ENCODE measurements around the gene DUOX2. TPM values are rescaled to one million over a fixed set of nuclear protein-coding genes. Genes with fewer than 3 reads are reported as not detected.
"Not testable (repeated sequence)": the region's sequence is repeated elsewhere in the genome, so short reads cannot be mapped to it uniquely, and the experiment has no call there.

DUOX2 gene
- total RNA-seq, 3 donors from 2014 or later: 0.05 to 0.11 (median 0.10) TPM

GRCh38 chr15:45105586-45105985 is 8.4 kb downstream of the DUOX2 start:
- H3K9me3 Mint-ChIP-seq: no peaks in the 10 kb centered on the region
- no peaks in the 10 kb centered on the region for H3K4me1 Mint-ChIP-seq (ENCODE audit: low read depth)
- no peak for DNase-seq
- no peaks in the 10 kb centered on the region for H3K36me3 Mint-ChIP-seq (ENCODE audit: insufficient read depth)
- no peak for ATAC-seq
- no peak overlapping the region for H3K4me3 Mint-ChIP-seq
- H3K27me3 Mint-ChIP-seq (ENCODE audit: low read depth): peaks cover 37% of the 10 kb centered on the region

GRCh38 chr15:45104170-45104569 is 9.8 kb downstream of the DUOX2 start:
- H3K4me3 Mint-ChIP-seq; H3K4me1 Mint-ChIP-seq (ENCODE audit: low read depth); H3K36me3 Mint-ChIP-seq (ENCODE audit: insufficient read depth); ATAC-seq; DNase-seq; H3K9me3 Mint-ChIP-seq: not testable (repeated sequence)
- peaks cover 25% of the 10 kb centered on the region for H3K27me3 Mint-ChIP-seq (ENCODE audit: low read depth)

DNA sequence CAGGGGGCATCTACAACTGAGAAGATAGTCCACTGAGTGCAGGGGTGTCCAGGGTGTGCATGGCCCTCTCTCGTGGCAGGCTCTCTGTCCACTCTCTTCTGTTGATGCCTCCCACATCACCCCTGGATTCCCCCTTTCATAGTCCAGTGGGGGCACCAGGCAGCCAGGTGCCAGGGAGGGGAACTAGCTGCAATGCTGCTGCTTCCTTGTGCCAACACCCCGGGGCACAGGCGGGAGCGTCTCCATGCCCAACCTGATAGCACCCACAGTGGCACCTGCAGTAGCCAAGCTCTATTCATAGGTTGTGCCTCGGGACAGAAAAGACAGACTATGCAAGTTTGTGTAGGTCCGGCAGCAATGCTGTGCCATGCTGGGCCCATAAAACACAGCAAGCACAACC is 11.7 kb downstream of the DUOX2 start:
- no peak overlapping the region for H3K4me3 Mint-ChIP-seq
- ATAC-seq: no peak
- no peak for DNase-seq
- H3K9me3 Mint-ChIP-seq: no peaks in the 10 kb centered on the region
- no peaks in the 10 kb centered on the region for H3K4me1 Mint-ChIP-seq (ENCODE audit: low read depth)
- H3K27me3 Mint-ChIP-seq (ENCODE audit: low read depth): peaks cover 17% of the 10 kb centered on the region
- no peaks in the 10 kb centered on the region for H3K36me3 Mint-ChIP-seq (ENCODE audit: insufficient read depth)

DNA sequence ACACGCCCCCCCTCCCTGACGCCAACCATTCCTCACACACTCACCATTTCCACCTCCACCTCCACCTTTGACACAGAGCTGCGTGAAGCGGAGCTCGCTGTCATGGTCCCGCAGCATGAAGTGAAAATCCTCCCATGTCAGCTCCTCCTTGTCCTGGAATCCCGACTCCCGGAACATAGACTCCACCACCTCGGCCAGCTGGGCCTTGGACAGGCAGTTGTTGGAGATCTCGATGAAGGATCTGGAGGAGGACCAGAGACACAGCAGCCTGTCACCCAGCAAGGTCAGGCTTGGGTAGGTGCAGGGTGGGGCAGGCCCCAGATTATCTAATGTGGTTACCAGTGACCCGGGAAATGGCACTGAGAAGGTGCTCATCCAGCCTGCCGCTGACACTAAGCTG is 12.2 kb downstream of the DUOX2 start:
- H3K9me3 Mint-ChIP-seq: no peaks in the 10 kb centered on the region
- H3K4me1 Mint-ChIP-seq (ENCODE audit: low read depth): no peaks in the 10 kb centered on the region
- no peak overlapping the region for H3K4me3 Mint-ChIP-seq
- ATAC-seq (no peak), DNase-seq (no peak)
- peaks cover 13% of the 10 kb centered on the region for H3K27me3 Mint-ChIP-seq (ENCODE audit: low read depth)
- no peaks in the 10 kb centered on the region for H3K36me3 Mint-ChIP-seq (ENCODE audit: insufficient read depth)

DNA sequence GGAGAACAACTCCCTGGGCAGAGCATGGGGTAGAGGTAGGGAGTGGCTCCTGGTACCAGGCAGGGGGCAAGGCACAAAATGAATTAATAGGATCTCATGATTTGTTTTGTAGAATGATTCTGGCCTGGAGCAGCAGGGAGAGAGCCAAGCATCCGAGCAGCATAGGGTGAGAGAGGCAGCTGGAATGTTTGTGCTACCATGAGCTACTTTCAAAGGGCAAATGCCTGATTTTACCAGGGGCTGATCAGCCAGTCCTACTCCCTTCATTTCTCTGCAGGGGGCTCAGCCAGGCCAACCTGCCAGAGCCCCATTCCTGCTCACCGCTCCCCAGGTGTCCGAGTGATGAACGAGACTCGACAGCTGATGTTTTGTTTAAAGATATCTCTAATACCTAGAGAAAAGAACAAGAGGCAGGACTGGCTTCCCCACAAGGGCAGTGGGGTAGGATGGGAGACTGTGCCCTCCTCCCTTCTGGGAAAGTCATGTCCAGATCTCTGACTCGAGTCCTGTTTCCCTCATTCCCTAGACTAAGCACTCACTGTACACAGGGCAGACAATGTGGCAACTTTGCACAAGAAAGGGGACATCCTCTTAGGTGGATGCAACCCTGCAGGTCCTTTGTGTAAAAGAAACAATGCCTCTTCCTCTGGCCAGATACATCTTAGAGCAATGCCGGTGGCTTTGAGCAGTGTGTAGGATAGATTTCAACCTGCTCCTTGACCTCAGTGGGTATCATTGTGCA is 12.9 kb downstream of the DUOX2 start:
- DNase-seq (no peak), ATAC-seq (no peak)
- Mint-ChIP-seq H3K9me3 (no peaks in the 10 kb centered on the region), H3K4me3 (no peak overlapping the region), H3K36me3 (ENCODE audit: insufficient read depth) (no peaks in the 10 kb centered on the region), H3K27me3 (ENCODE audit: low read depth) (peaks cover 9% of the 10 kb centered on the region), H3K4me1 (ENCODE audit: low read depth) (no peaks in the 10 kb centered on the region)

- ATAC-seq (no peak), DNase-seq (no peak)
- no peaks in the 10 kb centered on the region for H3K4me1 Mint-ChIP-seq (ENCODE audit: low read depth)
- peaks cover 4% of the 10 kb centered on the region for H3K27me3 Mint-ChIP-seq (ENCODE audit: low read depth)
- H3K36me3 Mint-ChIP-seq (ENCODE audit: insufficient read depth): no peaks in the 10 kb centered on the region
- no peak overlapping the region for H3K4me3 Mint-ChIP-seq
- H3K9me3 Mint-ChIP-seq: no peaks in the 10 kb centered on the region
Measured at GRCh38 chr15:45099549-45100165, 14.3 kb downstream of the DUOX2 start.

GRCh38 chr15:45097466-45097865 is 16.5 kb downstream of the DUOX2 start:
- Mint-ChIP-seq H3K36me3 (ENCODE audit: insufficient read depth) (no peaks in the 10 kb centered on the region), H3K4me3 (no peak overlapping the region), H3K4me1 (ENCODE audit: low read depth) (no peaks in the 10 kb centered on the region), H3K9me3 (no peaks in the 10 kb centered on the region), H3K27me3 (ENCODE audit: low read depth) (peaks cover 4% of the 10 kb centered on the region)
- DNase-seq (no peak), ATAC-seq (no peak)

- ATAC-seq (no peak), DNase-seq (no peak)
- H3K4me3 Mint-ChIP-seq: no peak overlapping the region
- H3K4me1 Mint-ChIP-seq (ENCODE audit: low read depth): no peaks in the 10 kb centered on the region
- no peaks in the 10 kb centered on the region for H3K36me3 Mint-ChIP-seq (ENCODE audit: insufficient read depth)
- H3K9me3 Mint-ChIP-seq: no peaks in the 10 kb centered on the region
- peaks cover 7% of the 10 kb centered on the region for H3K27me3 Mint-ChIP-seq (ENCODE audit: low read depth)
Measured at GRCh38 chr15:45095661-45096060, 18.3 kb downstream of the DUOX2 start.

DNA sequence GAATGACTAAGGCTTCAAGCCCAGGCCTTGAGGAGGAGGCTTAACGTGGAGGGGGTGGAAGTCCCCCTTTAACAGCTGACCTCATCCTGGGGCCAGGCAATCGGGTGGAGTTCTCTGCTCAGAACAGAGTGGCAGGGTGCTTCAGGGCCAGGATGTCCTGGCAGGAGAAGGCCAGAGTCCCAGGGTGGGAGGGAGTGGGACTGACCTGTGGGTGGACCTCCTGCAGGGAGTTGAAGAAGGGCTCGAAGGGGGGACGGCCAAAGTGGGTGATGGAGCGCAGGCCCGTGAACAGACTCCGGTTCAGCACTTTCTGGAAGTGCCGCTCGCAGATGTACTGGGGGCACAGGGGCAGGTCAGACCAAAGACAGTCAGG is 19.6 kb downstream of the DUOX2 start:
- no peak overlapping the region for H3K4me3 Mint-ChIP-seq
- no peaks in the 10 kb centered on the region for H3K36me3 Mint-ChIP-seq (ENCODE audit: insufficient read depth)
- DNase-seq: no peak
- no peaks in the 10 kb centered on the region for H3K9me3 Mint-ChIP-seq
- H3K4me1 Mint-ChIP-seq (ENCODE audit: low read depth): no peaks in the 10 kb centered on the region
- no peak for ATAC-seq
- peaks cover 5% of the 10 kb centered on the region for H3K27me3 Mint-ChIP-seq (ENCODE audit: low read depth)

DNA sequence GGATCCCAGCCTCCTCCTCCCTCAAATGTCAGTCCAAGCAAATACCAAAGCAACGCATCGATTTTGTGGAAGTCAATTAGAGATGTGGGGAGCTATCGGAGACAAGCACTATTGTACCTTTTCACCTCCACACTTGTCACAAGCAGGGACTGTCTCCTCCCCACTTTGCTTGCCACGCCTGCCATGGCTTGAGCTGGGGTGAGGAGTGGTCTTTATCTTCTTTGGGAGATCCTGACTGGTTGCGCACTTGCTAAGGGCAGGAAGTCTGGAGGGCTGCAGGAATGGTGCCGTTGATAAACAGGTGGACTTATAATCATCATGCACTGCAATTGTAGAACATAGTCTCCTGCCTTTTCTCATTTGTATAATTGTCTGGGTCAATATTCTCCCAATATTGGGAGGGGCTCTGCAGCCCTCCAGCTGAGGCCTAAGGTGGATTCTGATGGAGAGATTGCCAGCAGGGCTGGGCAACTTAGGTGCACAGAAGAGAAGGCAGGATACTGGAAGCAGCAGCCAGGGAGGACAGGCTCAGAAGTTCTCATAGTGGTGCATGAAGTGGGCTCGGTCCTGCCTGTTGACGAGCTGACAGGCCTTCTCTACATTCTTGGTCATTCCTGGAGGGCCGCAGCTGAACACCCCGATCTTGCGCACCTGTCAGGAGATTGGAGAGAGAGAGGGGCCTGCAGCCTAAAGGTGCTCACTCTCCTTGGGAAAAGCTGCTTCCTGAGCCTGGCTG is 20.2 kb downstream of the DUOX2 start:
- Mint-ChIP-seq H3K36me3 (ENCODE audit: insufficient read depth) (no peaks in the 10 kb centered on the region), H3K9me3 (no peaks in the 10 kb centered on the region)
- no peak for DNase-seq

DNA sequence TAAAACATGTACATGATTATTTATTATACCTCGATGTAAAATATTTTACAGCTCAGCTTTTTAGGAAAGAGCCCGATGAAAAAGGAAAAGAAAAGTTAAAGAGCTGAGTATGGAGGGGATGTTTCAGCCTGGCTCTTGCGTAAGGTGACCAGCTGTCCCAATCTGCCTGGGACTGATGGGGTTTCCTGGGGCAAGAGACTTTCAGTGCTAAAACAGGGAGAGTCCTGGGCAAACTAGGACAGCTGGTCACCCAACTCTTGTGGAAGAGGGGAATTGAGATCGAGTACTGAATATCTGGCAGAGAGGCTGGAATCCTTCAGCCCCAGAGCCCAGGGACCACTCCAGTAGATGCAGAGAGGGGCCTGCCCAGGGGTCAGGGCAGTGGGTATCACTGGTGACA is 21.0 kb downstream of the DUOX2 start:
- H3K4me1 Mint-ChIP-seq (ENCODE audit: low read depth): no peaks in the 10 kb centered on the region
- no peaks in the 10 kb centered on the region for H3K9me3 Mint-ChIP-seq
- H3K36me3 Mint-ChIP-seq (ENCODE audit: insufficient read depth): no peaks in the 10 kb centered on the region
- no peak for DNase-seq
- no peak overlapping the region for H3K4me3 Mint-ChIP-seq
- peaks cover 6% of the 10 kb centered on the region for H3K27me3 Mint-ChIP-seq (ENCODE audit: low read depth)
- ATAC-seq: no peak

More for the DNA sequence above, 20.2 kb downstream of the DUOX2 start:
- H3K4me1 Mint-ChIP-seq (ENCODE audit: low read depth): no peaks in the 10 kb centered on the region
- no peak for ATAC-seq
- no peak overlapping the region for H3K4me3 Mint-ChIP-seq
- H3K27me3 Mint-ChIP-seq (ENCODE audit: low read depth): peaks cover 5% of the 10 kb centered on the region

- H3K27me3 Mint-ChIP-seq (ENCODE audit: low read depth): peaks cover 17% of the 10 kb centered on the region
Measured at GRCh38 chr15:45091576-45091975, 22.4 kb downstream of the DUOX2 start.

DNA sequence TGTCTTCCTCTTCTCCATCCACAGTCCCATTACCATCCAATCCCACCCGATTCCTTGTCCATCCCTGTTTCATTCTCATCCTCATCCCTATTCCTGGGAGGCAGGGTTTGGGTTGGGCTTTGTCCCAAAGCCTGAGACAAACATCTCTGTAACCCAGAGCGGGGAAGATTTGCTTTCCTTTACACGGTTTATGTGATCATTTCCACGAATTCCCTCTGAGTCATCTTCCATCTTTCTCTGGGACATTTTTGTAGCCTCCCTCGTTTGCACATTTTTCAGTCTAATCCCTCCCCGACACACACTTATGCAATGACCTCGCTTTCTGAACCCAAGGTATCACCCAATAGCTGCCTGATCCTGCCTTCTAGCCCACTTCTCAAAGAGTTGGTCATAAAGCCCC is 22.8 kb downstream of the DUOX2 start:
- ATAC-seq: no peak
- Mint-ChIP-seq H3K36me3 (ENCODE audit: insufficient read depth) (no peaks in the 10 kb centered on the region), H3K9me3 (no peaks in the 10 kb centered on the region), H3K4me3 (no peak overlapping the region), H3K27me3 (ENCODE audit: low read depth) (peaks cover 17% of the 10 kb centered on the region), H3K4me1 (ENCODE audit: low read depth) (no peaks in the 10 kb centered on the region)
- DNase-seq: no peak

More at GRCh38 chr15:45091576-45091975, 22.4 kb downstream of the DUOX2 start:
- H3K36me3 Mint-ChIP-seq (ENCODE audit: insufficient read depth): no peaks in the 10 kb centered on the region
- no peaks in the 10 kb centered on the region for H3K9me3 Mint-ChIP-seq
- H3K4me3 Mint-ChIP-seq: no peak overlapping the region
- ATAC-seq (no peak), DNase-seq (no peak)
- H3K4me1 Mint-ChIP-seq (ENCODE audit: low read depth): no peaks in the 10 kb centered on the region

DNA sequence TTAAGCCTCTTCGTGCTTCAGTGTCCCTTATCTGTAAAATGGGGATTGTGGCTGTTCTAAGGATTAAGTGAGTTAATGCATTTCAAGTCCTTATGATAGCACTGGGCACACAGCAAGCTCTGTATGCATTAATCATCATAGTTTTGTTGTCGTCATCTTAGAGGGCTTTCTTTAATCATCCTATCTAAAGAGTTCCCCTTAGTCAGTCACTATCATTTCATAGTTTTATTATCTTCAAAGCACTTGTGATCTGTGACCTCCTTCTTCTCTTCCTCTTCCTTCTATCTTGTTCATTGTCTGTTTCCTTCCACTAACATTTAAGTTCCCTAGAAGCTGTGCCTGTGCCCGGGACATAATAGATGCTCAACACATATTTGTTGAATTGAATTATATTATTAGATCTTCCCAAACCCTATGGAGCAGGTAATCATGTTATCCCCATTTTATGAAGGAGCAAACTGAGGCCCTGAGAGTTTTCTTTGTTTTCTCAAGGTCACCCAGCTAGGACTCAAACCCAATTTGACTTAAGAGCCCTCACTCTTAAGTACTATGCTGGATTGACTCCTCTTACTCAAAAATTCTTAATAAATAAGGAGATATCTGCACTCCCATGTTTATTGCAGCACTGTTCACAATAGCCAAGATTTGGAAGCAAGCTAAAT is 24.1 kb downstream of the DUOX2 start:
- Mint-ChIP-seq H3K4me3 (no peak overlapping the region), H3K4me1 (ENCODE audit: low read depth) (no peaks in the 10 kb centered on the region), H3K9me3 (no peaks in the 10 kb centered on the region), H3K36me3 (ENCODE audit: insufficient read depth) (no peaks in the 10 kb centered on the region), H3K27me3 (ENCODE audit: low read depth) (peaks cover 20% of the 10 kb centered on the region)
- ATAC-seq: no peak
- DNase-seq: no peak
